ENCODE results near the gene FAM161B.

GRCh38 chr14:73976125-73976524, 26.2 kb upstream of the FAM161B start:
- no peak for TF ChIP-seq CTCF (IDR thresholded peaks at IDR 0.05)
- TF ChIP-seq EZH2 (IDR thresholded peaks at IDR 0.05), result no peak

Measured in neural progenitor cell (in vitro differentiated cells).